A549 treated with AZD9567 at 1 μM for 4 hours (cell line): ENCODE measurements around the gene NAPA. TPM values are rescaled to one million over a fixed set of nuclear protein-coding genes. Genes with fewer than 3 reads are reported as not detected.

Source experiments
- total RNA-seq: library from RNA; stranded (reverse); fragments of 200-300 nt; extraction: Qiagen RNA extraction; gene quantifications from 5 replicates; pipeline ENCODE4 v1.2.3, GENCODE V29; 2022; ENCODE audit not compliant: insufficient read depth

The NAPA gene
- 89.9 to 113 TPM (median 95.5 TPM) in 5 replicates for total RNA-seq

GRCh38 chr19:47514869-47515588, at the start of gene NAPA:
TSS of gene NAPA (minus strand) at chr19:47515063. CDS start at chr19:47514940, 123 bp downstream.

GRCh38 chr19:47483800-47484690, 30.8 kb downstream of the NAPA start, which contains the start of gene KPTN:
TSS of gene KPTN (minus strand) at chr19:47484219. CDS start at chr19:47484160, 59 bp downstream.

GRCh38 chr19:47471733-47472457, 43.0 kb downstream of the NAPA start, which contains the start of gene SLC8A2:
TSS of gene SLC8A2 (minus strand) at chr19:47471893. CDS start at chr19:47466403, 5,490 bp downstream.

Other genes starting within 250 kb of the NAPA start
- gene INAFM1, start 240.2 kb downstream of the NAPA start, total RNA-seq, result 2.3 to 12.2 TPM (median 11.5 TPM) in 5 replicates
- gene C5AR1, start 205.2 kb downstream of the NAPA start, total RNA-seq, result 1.2 to 2.3 TPM (median 1.8 TPM) in 4 of 5 replicates, not detected in the other
- gene C5AR2, start 182.9 kb downstream of the NAPA start, total RNA-seq, result 2.5 to 7.7 TPM (median 6.7 TPM) in 5 replicates
- 15.8 to 34.3 TPM (median 33.4 TPM) in 5 replicates for gene DHX34, start 165.7 kb downstream of the NAPA start, total RNA-seq
- 18.6 to 40.3 TPM (median 37.5 TPM) in 5 replicates for gene MEIS3, start 95.5 kb downstream of the NAPA start, total RNA-seq
- gene SLC8A2, start 43.2 kb downstream of the NAPA start, total RNA-seq, result 0.25 to 0.71 TPM (median 0.48 TPM) in 5 replicates
- 18.1 to 21.0 TPM (median 19.3 TPM) in 5 replicates for gene KPTN, start 30.8 kb downstream of the NAPA start, total RNA-seq
- not detected in 5 replicates for gene ZNF541, start 58.1 kb upstream of the NAPA start, total RNA-seq
- 8.8 to 14.6 TPM (median 13.8 TPM) in 5 replicates for gene BICRA, start 94.1 kb upstream of the NAPA start, total RNA-seq
- gene EHD2, start 198.4 kb upstream of the NAPA start, total RNA-seq, result 116 to 142 TPM (median 133 TPM) in 5 replicates
- gene NOP53, start 230.5 kb upstream of the NAPA start, total RNA-seq, result 212 to 257 TPM (median 252 TPM) in 5 replicates